Heart left ventricle (tissue), 13 donors: ENCODE data around the gene GOLGA8T.
"Not testable (repeated sequence)": the region's sequence is repeated elsewhere in the genome, so short reads cannot be mapped to it uniquely, and the experiment has no call there.

ENCODE experiments used
- CTCF ChIP-seq, 12 donors: fragments of 200-600 bp; sonication (generic) in 4 of 12; IDR thresholded peaks; one replicate each; pipeline versions ENCODE4 v1.5.0 to v1.8.0; 2018 to 2022; ENCODE audit warnings: antibody characterized with exemption in 12 of 12, mild to moderate bottlenecking in 5 of 12
- POLR2A ChIP-seq, 2 donors: fragments of 450-650 bp; IDR thresholded peaks; one replicate each; pipeline ENCODE4 v1.6.1; 2017; ENCODE audit warnings: antibody characterized with exemption in 2 of 2, mild to moderate bottlenecking in 2 of 2, moderate library complexity in 2 of 2
- donor health status: ischemic (EF 13 %, LVEDD 7.1; RV severe dilation, severe dysfunction).
- donor health status: DM: no; HTN: yes; CAD: no.
- donor health status: DM: no; HTN: no; CAD: no.
- donor health status: ischemic (EF 25% LVEDD 6.9; RV normal size, moderate dysfunction).
- donor health status: ischemic (EF 25% LVEDD 5.7; RV mildly dilated, moderate dysfunction).
- donor health status: ischemic (EF 35%, LVEDD 5.7; RV mildly dilated, moderate dysfunction).
- donor health status: nonischemic (EF 11% LVEDD 7.7; RV severe dilation, severe dysfunction).
- donor health status: DM: yes; HTN: yes; CAD: no.
- donor health status: PGD.
- donor health status: ischemic (EF 29% LVEDD 5.4; RV normal size, mild dysfunction).
- donor health status: nonischemic (EF 23%, LVEDD 6.1; RV moderate dilation, normal function).

GRCh38 chr15:30134751-30135150 is at the start of gene GOLGA8T:
- not testable (repeated sequence) for TF ChIP-seq CTCF, POLR2A (IDR thresholded peaks at IDR 0.05)
